Transverse colon (tissue), 3 donors: ENCODE data around the gene TC2N.

Experiments used
- CTCF ChIP-seq, 5 experiments: fragments of 200-600 bp in 3 of 5; fragments of 450-650 bp in 2 of 5; sonication (generic) in 3 of 5; IDR thresholded peaks; 1 replicate in 2 of 5; 2 replicates in 3 of 5; pipeline ENCODE4 v1.5.1; 2016 to 2017; ENCODE audit warnings: antibody characterized with exemption in 5 of 5, inconsistent platforms in 3 of 5, mild to moderate bottlenecking in 2 of 5, moderate library complexity in 1 of 5
- POLR2A ChIP-seq: fragments of 450-650 bp; IDR thresholded peaks from one replicate; pipeline ENCODE4 v1.6.1; 2016; ENCODE audit warnings: antibody characterized with exemption, mild to moderate bottlenecking, moderate library complexity

DNA sequence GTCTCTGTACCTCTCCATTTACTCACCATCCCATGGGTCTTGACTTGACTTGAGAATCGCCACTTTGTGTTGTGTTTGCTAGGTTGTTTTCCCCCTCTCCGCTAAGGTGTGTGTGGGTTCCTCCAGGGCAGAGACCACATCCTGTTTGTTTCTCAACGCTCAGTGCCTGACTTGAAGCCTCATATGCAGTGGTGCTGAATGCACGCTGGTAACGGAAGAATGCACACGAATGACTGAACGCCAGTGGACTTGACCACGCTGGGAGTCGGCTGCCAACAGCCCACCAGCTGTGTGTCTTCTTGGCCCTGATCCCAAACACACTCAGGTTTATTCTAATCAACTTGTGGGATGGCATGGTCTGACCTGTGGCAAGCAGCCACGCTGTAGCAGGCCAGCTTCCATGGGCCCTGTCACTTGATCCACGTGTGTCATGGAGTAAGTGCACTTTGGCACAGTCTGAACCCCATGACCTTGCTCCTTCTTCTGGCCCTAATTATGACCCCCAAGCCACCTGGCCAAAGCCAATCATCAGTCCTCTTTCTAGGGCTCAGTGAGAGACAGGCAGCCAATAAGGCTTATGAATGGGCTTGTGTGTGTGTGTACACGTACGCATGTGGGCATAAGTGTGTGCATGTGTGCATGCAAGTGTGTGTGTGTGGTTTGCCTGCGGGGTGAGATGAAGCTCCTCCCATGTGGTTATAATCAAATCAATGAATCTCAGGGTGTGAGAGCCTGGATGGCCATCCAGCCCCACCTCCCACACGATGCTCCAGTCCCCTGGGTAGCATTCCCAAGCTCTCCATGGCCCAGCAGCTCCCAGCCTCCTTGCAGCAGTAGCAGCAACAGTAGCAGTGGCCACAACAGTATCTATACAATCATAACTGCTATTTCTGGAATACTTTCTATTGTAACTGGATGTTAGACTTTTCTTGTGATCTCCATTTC lies 6.4 kb upstream of the TC2N start:
- TF ChIP-seq POLR2A, result no peak
- TF ChIP-seq CTCF (IDR thresholded peaks at IDR 0.05), result no peak
